Measurements from ENCODE around the gene MARCHF10. TPM values are rescaled to one million over a fixed set of nuclear protein-coding genes. Genes with fewer than 3 reads are reported as not detected.

Gene MARCHF10
- total RNA-seq, 1 experiment from 2014 or later = not detected

- peaks cover 10 to 12% of the 10 kb centered on the region in 2 experiments; a peak in 3 of 4 replicates for H3K9me3 ChIP-seq (ENCODE audit: control insufficient read depth in 1 of 2, insufficient read depth in 1 of 2, low read depth in 1 of 2, low read length in 2 of 2)
- intact Hi-C loops (cut with micrococcal nuclease) = no loop called here
- no peak for TF ChIP-seq POLR2A (IDR thresholded peaks at IDR 0.05; ENCODE audit: borderline replicate concordance, extremely low read depth, insufficient read depth, insufficient read length)
- TF ChIP-seq, protein P1, sequence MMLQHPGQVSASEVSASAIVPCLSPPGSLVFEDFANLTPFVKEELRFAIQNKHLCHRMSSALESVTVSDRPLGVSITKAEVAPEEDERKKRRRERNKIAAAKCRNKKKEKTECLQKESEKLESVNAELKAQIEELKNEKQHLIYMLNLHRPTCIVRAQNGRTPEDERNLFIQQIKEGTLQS (IDR thresholded peaks at IDR 0.05) = no peak
- no peak for TF ChIP-seq CBX3 (IDR thresholded peaks at IDR 0.05; ENCODE audit: low read depth)
- no peak for TF ChIP-seq JUND (IDR thresholded peaks at IDR 0.05)
- H3K4me3 ChIP-seq (replicated peaks in 1 of 2; ENCODE audit: low read depth in 1 of 2, low read length in 2 of 2) = no peak overlapping the region
- no peaks in the 10 kb centered on the region for H4K20me1 ChIP-seq (ENCODE audit: insufficient read depth)
- CTCF ChIA-PET = no interaction called here
- H3K27ac ChIP-seq (ENCODE audit: low read depth, low read length) = no peak overlapping the region
- POLR2A ChIA-PET = no interaction called here
- H3K9ac ChIP-seq (ENCODE audit: low read length) = no peak overlapping the region
- H3K79me2 ChIP-seq (ENCODE audit: insufficient read depth, low read length) = no peaks in the 10 kb centered on the region
- no TSS peak for BruUV-seq (replicated peaks)
- no peaks in the 10 kb centered on the region for H3K36me3 ChIP-seq (ENCODE audit: control insufficient read depth in 1 of 2, insufficient read depth in 2 of 2, low read length in 2 of 2)
- H3K4me2 ChIP-seq (ENCODE audit: low read length) = no peak overlapping the region
- peaks cover 0 to 7% of the 10 kb centered on the region in 2 experiments; a peak in 1 of 4 replicates for H3K4me1 ChIP-seq (ENCODE audit: control insufficient read depth in 1 of 2, insufficient read depth in 2 of 2, low read length in 2 of 2)
- H3K27me3 ChIP-seq (ENCODE audit: insufficient read depth, low read length) = no peaks in the 10 kb centered on the region
- H2AFZ ChIP-seq (ENCODE audit: low read depth, low read length, poor library complexity, severe bottlenecking) = no peak overlapping the region
- RAD21 ChIA-PET (ENCODE audit: low non-redundant PET in 1 of 2, low total read pairs in 2 of 2, uncharacterized antibody in 2 of 2, unreplicated experiment in 2 of 2) = interaction anchor here in 1 of 2 experiments (0.6 kb wide), 1 partner anchor 116 kb away, joined by 5 read pairs; no protein-coding TSS in a partner anchor
- no peak for ATAC-seq
- H3K9me2 ChIP-seq (ENCODE audit: insufficient read depth) = no peaks in the 10 kb centered on the region
- no peak for DNase-seq (ENCODE audit: low read depth, low spot score)
Measured at GRCh38 chr17:62657690-62658089, 150.4 kb downstream of the MARCHF10 start.

DNA sequence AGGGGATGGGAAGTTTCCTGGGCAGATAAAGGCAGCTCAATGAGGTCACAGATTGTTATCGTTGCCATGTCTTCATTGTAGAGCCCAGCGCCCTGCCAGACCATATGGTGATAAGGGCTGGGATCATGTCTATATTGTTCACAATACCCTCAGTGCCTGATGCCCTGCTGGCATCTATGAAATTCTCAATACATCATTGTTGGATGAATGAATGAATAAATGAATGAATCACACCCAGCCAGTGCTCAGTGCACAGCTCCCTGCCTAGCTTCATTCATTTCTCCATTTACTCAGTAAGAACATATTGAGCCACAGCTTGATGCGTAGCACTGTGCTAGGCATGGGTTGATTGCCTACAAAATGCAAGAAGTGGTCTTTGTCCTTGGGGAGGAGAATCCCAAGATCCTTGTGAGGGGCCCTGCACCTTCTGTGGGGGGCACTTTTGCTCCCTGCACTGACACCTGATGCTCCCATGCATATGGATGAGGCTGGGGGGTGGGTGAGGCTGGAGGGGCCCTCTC is 150.9 kb downstream of the MARCHF10 start:
- CTCF ChIA-PET = no interaction called here
- no peak overlapping the region for H2AFZ ChIP-seq (ENCODE audit: low read depth, low read length, poor library complexity, severe bottlenecking)
- no peaks in the 10 kb centered on the region for H3K27me3 ChIP-seq (ENCODE audit: insufficient read depth, low read length)
- POLR2A ChIA-PET = no interaction called here
- no peak overlapping the region for H3K9ac ChIP-seq (ENCODE audit: low read length)
- H3K79me2 ChIP-seq (ENCODE audit: insufficient read depth, low read length) = no peaks in the 10 kb centered on the region
- H3K4me3 ChIP-seq (replicated peaks in 1 of 2; ENCODE audit: low read depth in 1 of 2, low read length in 2 of 2) = no peak overlapping the region
- no peaks in the 10 kb centered on the region for H4K20me1 ChIP-seq (ENCODE audit: insufficient read depth)
- no peaks in the 10 kb centered on the region for H3K9me2 ChIP-seq (ENCODE audit: insufficient read depth)
- no peaks in the 10 kb centered on the region for H3K36me3 ChIP-seq (ENCODE audit: control insufficient read depth in 1 of 2, insufficient read depth in 2 of 2, low read length in 2 of 2)
- H3K9me3 ChIP-seq (ENCODE audit: control insufficient read depth in 1 of 2, insufficient read depth in 1 of 2, low read depth in 1 of 2, low read length in 2 of 2) = peaks cover 10 to 12% of the 10 kb centered on the region in 2 experiments; a peak in 3 of 4 replicates
- intact Hi-C loops (cut with micrococcal nuclease) = no loop called here
- RAD21 ChIA-PET (ENCODE audit: low non-redundant PET in 1 of 2, low total read pairs in 2 of 2, uncharacterized antibody in 2 of 2, unreplicated experiment in 2 of 2) = interaction anchor here in 1 of 2 experiments (0.6 kb wide), 1 partner anchor 115 kb away, joined by 5 read pairs; no protein-coding TSS in a partner anchor
- H3K27ac ChIP-seq (ENCODE audit: low read depth, low read length) = no peak overlapping the region
- BruUV-seq (replicated peaks) = no TSS peak
- H3K4me2 ChIP-seq (ENCODE audit: low read length) = no peak overlapping the region
- no peak for DNase-seq (ENCODE audit: low read depth, low spot score)
- H3K4me1 ChIP-seq (ENCODE audit: control insufficient read depth in 1 of 2, insufficient read depth in 2 of 2, low read length in 2 of 2) = peaks cover 0 to 7% of the 10 kb centered on the region in 2 experiments; a peak in 1 of 4 replicates
- no peak for ATAC-seq
- TF ChIP-seq CBX3 (IDR thresholded peaks at IDR 0.05; ENCODE audit: low read depth) (no peak), CTCF (IDR thresholded peaks at IDR 0.05 in 2 of 3, conservative IDR thresholded peaks at IDR 0.05 in 1 of 3; ENCODE audit: borderline replicate concordance in 1 of 3, insufficient read depth in 1 of 3, low read depth in 2 of 3, low read length in 2 of 3) (no peak), YY1 (IDR thresholded peaks at IDR 0.05; ENCODE audit: extremely low read depth, insufficient replicate concordance, low read depth, low read length) (no peak), EZH2phosphoT487 (IDR thresholded peaks at IDR 0.05; ENCODE audit: borderline replicate concordance) (no peak), JUND (IDR thresholded peaks at IDR 0.05) (no peak), ZBTB33 (IDR thresholded peaks at IDR 0.05; ENCODE audit: extremely low read depth, insufficient replicate concordance, low read length) (no peak), SRF (IDR thresholded peaks at IDR 0.05; ENCODE audit: low read depth) (no peak), TCF7L2 (IDR thresholded peaks at IDR 0.05; ENCODE audit: borderline replicate concordance, extremely low read depth, insufficient read depth, insufficient read length) (no peak), POLR2AphosphoS5 (IDR thresholded peaks at IDR 0.05; ENCODE audit: low read depth, low read length) (no peak)
